ENCODE measurements around the gene FBXO17. TPM values are rescaled to one million over a fixed set of nuclear protein-coding genes. Genes with fewer than 3 reads are reported as not detected.
"Not testable (repeated sequence)": the region's sequence is repeated elsewhere in the genome, so short reads cannot be mapped to it uniquely, and the experiment has no call there.

FBXO17 gene
- total and polyA plus RNA-seq, 2 experiments from 2014 or later = 39.3 to 65.3 TPM

DNA sequence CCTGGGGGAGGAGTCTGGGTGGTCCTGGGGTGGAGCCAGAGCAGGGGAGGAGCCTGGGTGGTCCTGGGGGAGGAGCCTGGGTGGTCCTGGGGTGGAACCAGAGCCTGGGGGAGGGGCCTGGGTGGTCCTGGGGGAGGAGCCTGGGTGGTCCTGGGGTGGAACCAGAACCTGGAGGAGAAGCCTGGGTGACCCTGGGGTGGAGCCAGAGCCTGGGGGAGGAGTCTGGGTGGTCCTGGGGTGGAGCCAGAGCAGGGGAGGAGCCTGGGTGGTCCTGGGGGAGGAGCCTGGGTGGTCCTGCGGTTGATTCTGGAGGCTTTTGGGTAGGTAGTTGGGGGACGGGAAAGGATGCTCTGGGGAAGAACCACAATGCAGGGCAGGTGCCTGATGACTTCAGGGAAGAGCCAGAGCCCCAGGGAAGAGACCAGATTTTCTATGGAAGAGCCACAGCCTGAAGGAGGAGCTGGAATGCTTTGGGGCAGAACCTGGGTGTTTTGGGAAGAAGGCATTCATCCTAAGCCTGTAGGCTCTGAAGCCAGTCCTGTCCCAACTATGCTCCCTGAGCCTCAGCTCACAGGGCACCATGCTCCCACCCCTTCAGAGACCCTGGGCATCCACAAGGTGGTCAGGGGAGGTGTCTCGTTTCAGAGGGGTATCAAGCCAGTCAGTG is 29.8 kb downstream of the FBXO17 start:
- no peak overlapping the region for H3K4me3 ChIP-seq
- TF ChIP-seq, protein P1, sequence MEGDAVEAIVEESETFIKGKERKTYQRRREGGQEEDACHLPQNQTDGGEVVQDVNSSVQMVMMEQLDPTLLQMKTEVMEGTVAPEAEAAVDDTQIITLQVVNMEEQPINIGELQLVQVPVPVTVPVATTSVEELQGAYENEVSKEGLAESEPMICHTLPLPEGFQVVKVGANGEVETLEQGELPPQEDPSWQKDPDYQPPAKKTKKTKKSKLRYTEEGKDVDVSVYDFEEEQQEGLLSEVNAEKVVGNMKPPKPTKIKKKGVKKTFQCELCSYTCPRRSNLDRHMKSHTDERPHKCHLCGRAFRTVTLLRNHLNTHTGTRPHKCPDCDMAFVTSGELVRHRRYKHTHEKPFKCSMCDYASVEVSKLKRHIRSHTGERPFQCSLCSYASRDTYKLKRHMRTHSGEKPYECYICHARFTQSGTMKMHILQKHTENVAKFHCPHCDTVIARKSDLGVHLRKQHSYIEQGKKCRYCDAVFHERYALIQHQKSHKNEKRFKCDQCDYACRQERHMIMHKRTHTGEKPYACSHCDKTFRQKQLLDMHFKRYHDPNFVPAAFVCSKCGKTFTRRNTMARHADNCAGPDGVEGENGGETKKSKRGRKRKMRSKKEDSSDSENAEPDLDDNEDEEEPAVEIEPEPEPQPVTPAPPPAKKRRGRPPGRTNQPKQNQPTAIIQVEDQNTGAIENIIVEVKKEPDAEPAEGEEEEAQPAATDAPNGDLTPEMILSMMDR (IDR thresholded peaks at IDR 0.05; ENCODE audit: low read depth, low read length) = no peak
- no peaks in the 10 kb centered on the region for H3K9me3 ChIP-seq (ENCODE audit: low read depth)
- H3K36me3 ChIP-seq = peaks cover 4% of the 10 kb centered on the region
- no peak for DNase-seq (ENCODE audit: low read depth in 1 of 2, low spot score in 1 of 2)
- no peaks in the 10 kb centered on the region for H3K27me3 ChIP-seq
- no peak overlapping the region for H3K27ac ChIP-seq
- H3K4me1 ChIP-seq (ENCODE audit: low read depth) = no peaks in the 10 kb centered on the region

DNA sequence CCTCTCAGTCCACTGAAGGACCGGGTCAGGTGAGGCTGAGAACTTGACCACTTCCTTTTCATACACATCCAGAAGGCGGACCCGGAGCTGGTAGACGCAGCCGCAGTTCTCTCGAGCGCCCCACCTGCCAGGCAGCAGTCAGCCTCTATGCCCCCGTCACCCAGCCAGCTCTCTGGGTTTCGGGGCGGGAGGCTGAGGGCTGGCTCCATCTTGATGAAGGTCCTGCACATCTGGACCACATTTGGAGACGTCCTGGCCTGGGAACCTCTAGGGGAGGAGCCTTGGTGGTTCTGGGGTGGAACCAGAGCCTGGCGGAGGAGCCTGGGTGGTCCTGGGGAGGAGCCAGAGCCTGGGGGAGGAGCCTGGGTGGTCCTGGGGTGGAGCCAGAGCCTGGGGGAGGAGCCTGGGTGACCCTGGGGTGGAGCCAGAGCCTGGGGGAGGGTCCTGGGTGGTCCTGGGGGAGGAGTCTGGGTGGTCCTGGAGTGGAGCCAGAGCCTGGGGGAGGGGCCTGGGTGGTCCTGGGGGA is 30.5 kb downstream of the FBXO17 start:
- DNase-seq (ENCODE audit: low read depth in 1 of 2, low spot score in 1 of 2) = no peak
- H3K9me3 ChIP-seq (ENCODE audit: low read depth) = no peaks in the 10 kb centered on the region
- no peaks in the 10 kb centered on the region for H3K27me3 ChIP-seq
- no peak overlapping the region for H3K4me3 ChIP-seq
- TF ChIP-seq, protein P1 (IDR thresholded peaks at IDR 0.05; ENCODE audit: low read depth, low read length) = no peak
- H3K36me3 ChIP-seq = peaks cover 4% of the 10 kb centered on the region
- H3K27ac ChIP-seq = no peak overlapping the region
- H3K4me1 ChIP-seq (ENCODE audit: low read depth) = no peaks in the 10 kb centered on the region

DNA sequence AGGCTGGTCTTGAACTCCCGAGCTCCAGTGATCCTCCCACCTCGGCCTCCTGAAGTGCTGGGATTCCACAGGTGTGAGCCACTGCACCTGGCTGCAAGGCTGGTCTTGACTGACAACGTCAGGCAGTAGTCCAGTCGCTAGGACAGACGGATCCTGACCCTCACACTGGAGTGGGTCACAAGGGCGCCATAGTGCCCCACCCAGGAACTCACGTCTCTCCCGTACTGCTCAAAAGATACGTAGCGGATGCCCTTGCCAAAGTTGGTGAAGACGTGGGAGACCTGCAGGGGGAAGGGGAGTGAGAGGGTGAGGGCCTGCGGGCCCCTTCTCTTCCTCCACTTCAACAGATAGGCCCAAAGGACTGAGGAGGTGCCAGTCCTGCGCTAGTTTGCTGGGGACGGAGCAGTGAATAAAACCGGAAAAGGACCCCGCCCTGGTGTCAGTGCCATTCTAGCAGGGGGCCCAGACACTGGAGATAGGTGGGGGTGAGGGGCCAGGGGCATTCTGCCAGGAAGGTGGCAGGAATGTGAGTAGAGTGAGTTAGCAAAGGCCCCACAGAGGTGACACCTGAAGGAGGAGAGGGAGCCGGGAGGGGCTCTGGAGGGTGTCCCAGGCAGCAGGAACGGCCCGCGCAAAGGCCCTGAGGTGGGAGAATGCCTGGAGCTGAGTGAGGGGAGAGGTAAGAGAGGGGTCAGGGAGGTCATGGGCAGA is 32.9 kb downstream of the FBXO17 start:
- Histone ChIP-seq H3K4me1 (ENCODE audit: low read depth) (no peaks in the 10 kb centered on the region), H3K9me3 (ENCODE audit: low read depth) (no peaks in the 10 kb centered on the region), H3K27me3 (no peaks in the 10 kb centered on the region), H3K27ac (no peak overlapping the region), H3K36me3 (peaks cover 4% of the 10 kb centered on the region), H3K4me3 (no peak overlapping the region)
- DNase-seq (ENCODE audit: low read depth in 1 of 2, low spot score in 1 of 2) = no peak
- TF ChIP-seq, protein P1 (IDR thresholded peaks at IDR 0.05; ENCODE audit: low read depth, low read length) = no peak

DNA sequence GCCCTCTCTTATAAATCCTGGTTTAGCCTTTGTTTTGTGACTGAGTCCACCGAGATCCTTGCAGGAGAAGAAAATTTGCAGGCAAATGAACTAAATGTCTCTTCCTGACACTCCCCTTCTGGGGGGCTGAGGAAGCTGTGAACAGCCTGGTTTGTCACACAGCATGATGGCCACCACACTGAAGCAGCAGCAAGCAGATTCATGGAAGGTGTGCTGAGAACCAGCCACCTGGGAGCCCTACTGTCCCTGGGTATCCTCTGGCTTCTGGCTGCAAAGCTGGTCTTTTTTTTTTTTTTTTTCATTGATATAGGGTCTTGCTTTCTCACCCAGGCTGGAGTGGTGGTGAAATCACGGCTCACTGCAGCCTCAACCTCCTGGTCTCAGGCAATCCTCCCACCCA is 33.6 kb downstream of the FBXO17 start:
- Histone ChIP-seq H3K27ac (no peak overlapping the region), H3K4me3 (no peak overlapping the region), H3K4me1 (ENCODE audit: low read depth) (no peaks in the 10 kb centered on the region), H3K36me3 (peaks cover 4% of the 10 kb centered on the region), H3K27me3 (no peaks in the 10 kb centered on the region), H3K9me3 (ENCODE audit: low read depth) (no peaks in the 10 kb centered on the region)
- TF ChIP-seq, protein P1 (IDR thresholded peaks at IDR 0.05; ENCODE audit: low read depth, low read length) = no peak
- no peak for DNase-seq (ENCODE audit: low read depth in 1 of 2, low spot score in 1 of 2)

DNA sequence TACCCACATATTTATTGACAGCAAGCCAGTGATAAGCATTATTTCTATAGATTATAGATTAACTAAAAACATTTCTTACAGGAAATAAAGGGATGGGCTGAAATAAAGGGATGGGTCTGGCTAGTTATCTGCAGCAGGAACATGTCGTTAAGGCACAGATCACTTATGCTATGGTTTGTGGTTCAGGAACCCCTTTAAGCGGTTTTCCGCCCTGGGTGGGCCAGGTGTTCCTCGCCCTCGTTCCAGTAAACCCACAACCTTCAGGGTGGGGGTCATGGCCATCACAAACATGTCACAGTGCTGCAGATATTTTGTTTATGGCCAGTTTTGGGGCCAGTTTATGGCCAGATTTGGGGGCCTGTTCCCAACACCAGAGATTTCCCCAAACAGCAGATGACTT is 34.1 kb downstream of the FBXO17 start:
- H3K27ac ChIP-seq; H3K27me3 ChIP-seq; H3K4me1 ChIP-seq (ENCODE audit: low read depth); H3K4me3 ChIP-seq; H3K9me3 ChIP-seq (ENCODE audit: low read depth); H3K36me3 ChIP-seq; DNase-seq (ENCODE audit: low read depth in 1 of 2, low spot score in 1 of 2): not testable (repeated sequence)

DNA sequence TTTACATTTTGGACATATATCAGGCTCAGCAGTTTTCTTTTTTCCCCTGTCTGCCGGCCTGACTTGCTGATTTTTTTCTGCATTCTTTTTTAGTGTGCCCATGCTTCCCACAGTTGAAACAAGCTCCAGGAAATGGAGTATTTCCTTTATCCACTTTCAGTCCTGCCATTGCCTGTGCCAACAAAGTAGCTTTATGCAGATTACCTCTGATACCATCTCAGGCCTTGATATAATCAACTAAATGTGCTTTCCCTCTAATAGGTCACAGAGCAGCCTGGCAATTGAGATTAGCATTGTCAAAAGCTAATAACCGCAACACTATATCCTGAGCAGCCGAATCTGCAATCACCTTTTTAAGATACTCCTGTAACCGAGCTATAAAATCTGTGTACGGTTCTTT is 35.6 kb downstream of the FBXO17 start:
- Histone ChIP-seq H3K36me3 (peaks cover 4% of the 10 kb centered on the region), H3K4me3 (no peak overlapping the region), H3K9me3 (ENCODE audit: low read depth) (no peaks in the 10 kb centered on the region), H3K27me3 (no peaks in the 10 kb centered on the region), H3K27ac (no peak overlapping the region), H3K4me1 (ENCODE audit: low read depth) (no peaks in the 10 kb centered on the region)
- DNase-seq (ENCODE audit: low read depth in 1 of 2, low spot score in 1 of 2) = no peak
- TF ChIP-seq, protein P1 (IDR thresholded peaks at IDR 0.05; ENCODE audit: low read depth, low read length) = no peak

Data from cardiac muscle cell (in vitro differentiated cells and primary cell).